DMS 273 (cell line): ENCODE measurements around the gene FXYD2.
A peak's percentile ranks its signal among the peaks of the same experiment; 100 is the strongest.
"Not testable (repeated sequence)": the region's sequence is repeated elsewhere in the genome, so short reads cannot be mapped to it uniquely, and the experiment has no call there.

ENCODE experiments used
- DNase-seq: peaks from one replicate; lab custom pipeline; 2025; ENCODE audit not compliant: unreplicated experiment; lab: John Stamatoyannopoulos, UW

The FXYD2 gene

GRCh38 chr11:117824571-117825537 lies at the start of gene FXYD2:
TSS of gene FXYD2 (minus strand) at chr11:117824744. CDS start at chr11:117824678, 66 bp downstream.
- peak; percentile 12 for DNase-seq

GRCh38 chr11:117873828-117874125 lies 49.2 kb upstream of the FXYD2 start:
- no peak for DNase-seq

GRCh38 chr11:117872975-117873827 lies 48.7 kb upstream of the FXYD2 start:
- no peak for DNase-seq

- DNase-seq = no peak
These were observed 47.9 kb upstream of the FXYD2 start for GRCh38 chr11:117872420-117872961.

GRCh38 chr11:117871784-117872183 lies 47.2 kb upstream of the FXYD2 start:
- no peak for DNase-seq

- DNase-seq = no peak
These were observed 46.6 kb upstream of the FXYD2 start for GRCh38 chr11:117871160-117871559.

- DNase-seq = peak; percentile 73
These were observed 45.8 kb upstream of the FXYD2 start for GRCh38 chr11:117870103-117870952.

- no peak for DNase-seq
These were observed 45.1 kb upstream of the FXYD2 start for GRCh38 chr11:117869604-117870003.

GRCh38 chr11:117868815-117869561 lies 44.4 kb upstream of the FXYD2 start:
- DNase-seq = no peak

- no peak for DNase-seq
These were observed 43.5 kb upstream of the FXYD2 start for GRCh38 chr11:117868088-117868487.

GRCh38 chr11:117866526-117866925 lies 42.0 kb upstream of the FXYD2 start:
- no peak for DNase-seq

- DNase-seq = not testable (repeated sequence)
These were observed 41.0 kb upstream of the FXYD2 start for GRCh38 chr11:117865546-117865945.

GRCh38 chr11:117863383-117863782 lies 38.8 kb upstream of the FXYD2 start:
- DNase-seq = no peak

GRCh38 chr11:117862753-117863152 lies 38.2 kb upstream of the FXYD2 start:
- DNase-seq = no peak

- DNase-seq = no peak
These were observed 37.6 kb upstream of the FXYD2 start for GRCh38 chr11:117862019-117862725.

GRCh38 chr11:117861151-117862018 lies 36.8 kb upstream of the FXYD2 start:
- DNase-seq = peak; percentile 75

GRCh38 chr11:117860139-117860538 lies 35.6 kb upstream of the FXYD2 start:
- DNase-seq = no peak

GRCh38 chr11:117859488-117860112 lies 35.1 kb upstream of the FXYD2 start:
- DNase-seq = no peak
